ENCODE measurements around the gene ABCE1. TPM values are rescaled to one million over a fixed set of nuclear protein-coding genes. Genes with fewer than 3 reads are reported as not detected.
A peak's percentile ranks its signal among the peaks of the same experiment; 100 is the strongest.

Gene ABCE1
- total RNA-seq (2022): 96.7 and 100 TPM in 2 replicates
- Bru-seq, nascent RNA: percentile 95 among the genes with signal in this experiment
- percentile 96 among the genes with signal in this experiment for BruChase-seq, experiment 1, labeled RNA remaining after a 2-hour chase
- percentile 98 among the genes with signal in this experiment for BruChase-seq, experiment 2, labeled RNA remaining after a 6-hour chase
- long read RNA-seq, transcript ABCE1-201 (18 exons, 3,921 nt): major isoform, 125 of 149 reads
- long read RNA-seq, partial matches to known transcripts: 6 of 149 reads
- long read RNA-seq, other reads (novel, unspliced or antisense): 18 of 149 reads

- intact Hi-C loops (cut with micrococcal nuclease; ENCODE audit: unreplicated experiment): loop anchor here (1.0 to 5.0 kb wide), 3 partner anchors 519 to 924 kb away; partner anchors contain the start of gene MMAA
- no peak for TF ChIP-seq CTCF (IDR thresholded peaks at IDR 0.05; ENCODE audit: insufficient read depth in 1 of 2, low read depth in 1 of 2, low read length in 1 of 2, severe bottlenecking in 1 of 2, unreplicated experiment in 1 of 2)
- ChIA-PET CTCF (interaction anchor here (0.6 kb wide), 2 partner anchors 56 to 292 kb away, joined by 3 to 4 read pairs; no protein-coding TSS in a partner anchor), POLR2A (interaction anchor here (0.6 to 1.5 kb wide), 6 partner anchors 11 to 929 kb away, joined by 3 to 5 read pairs (median 4); no protein-coding TSS in a partner anchor)
- Mint-ChIP-seq H3K9me3 (ENCODE audit: unreplicated experiment) (peaks cover 23% of the 10 kb centered on the region), H3K36me3 (ENCODE audit: insufficient read depth, unreplicated experiment) (peaks cover 35% of the 10 kb centered on the region), H3K4me3 (ENCODE audit: unreplicated experiment) (peak within 1 kb of the TSS; percentile 93), H3K4me1 (ENCODE audit: low read depth, unreplicated experiment) (no peaks in the 10 kb centered on the region), H3K27ac (ENCODE audit: unreplicated experiment) (peak within 1 kb of the TSS; percentile 98), H3K27me3 (ENCODE audit: insufficient read depth, unreplicated experiment) (no peaks in the 10 kb centered on the region)
- no peaks in the 10 kb centered on the region for H3K9me3 ChIP-seq
- BruUV-seq (replicated peaks): no TSS peak
- DNase-seq: peak; percentile 94 to 95
- H3K27me3 ChIP-seq (replicated peaks; ENCODE audit: control insufficient read depth, insufficient read depth, low read length): no peaks in the 10 kb centered on the region
- H3K4me1 ChIP-seq: no peaks in the 10 kb centered on the region
- H3K4me3 ChIP-seq (ENCODE audit: low read depth, low read length): peak within 1 kb of the TSS; percentile 87
- H3K36me3 ChIP-seq (ENCODE audit: control insufficient read depth, insufficient read depth, low read length): no peaks in the 10 kb centered on the region; the same call in 1 of the 2 replicates
Measured at GRCh38 chr4:145097821-145098674, at the start of gene ABCE1, which contains the start of gene ANAPC10. Gene ABCE1, plus strand, starts transcription at chr4:145098311. Its CDS starts 6,102 bp downstream, at chr4:145104413. Gene ANAPC10, minus strand, starts transcription at chr4:145098196. Its CDS starts 2,097 bp downstream, at chr4:145096099.

DNA sequence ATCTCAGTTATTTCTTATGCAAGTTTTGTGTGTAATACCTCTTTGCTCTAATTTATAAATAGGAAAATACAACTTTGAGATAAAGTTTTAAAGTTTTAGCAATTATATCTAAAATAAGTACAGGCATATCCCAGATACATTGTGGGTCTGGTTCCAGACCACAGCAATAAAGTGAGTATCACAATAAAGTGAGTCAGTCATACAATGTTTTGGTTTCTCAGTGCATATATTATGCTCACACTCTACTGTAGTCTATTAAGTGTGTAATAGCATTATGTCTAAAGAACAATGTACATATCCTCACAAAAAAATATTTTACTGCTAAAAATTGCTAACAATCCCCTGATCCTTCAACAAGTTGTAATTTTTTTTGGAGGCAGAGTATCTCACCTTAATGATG, 49.3 kb upstream of the ABCE1 start:
- intact Hi-C loops (cut with micrococcal nuclease; ENCODE audit: unreplicated experiment): no loop called here
- CTCF ChIA-PET: no interaction called here
- Mint-ChIP-seq H3K4me1 (ENCODE audit: low read depth, unreplicated experiment) (no peaks in the 10 kb centered on the region), H3K27me3 (ENCODE audit: insufficient read depth, unreplicated experiment) (no peaks in the 10 kb centered on the region), H3K4me3 (ENCODE audit: unreplicated experiment) (no peak overlapping the region), H3K36me3 (ENCODE audit: insufficient read depth, unreplicated experiment) (peaks cover 9% of the 10 kb centered on the region), H3K9me3 (ENCODE audit: unreplicated experiment) (no peaks in the 10 kb centered on the region), H3K27ac (ENCODE audit: unreplicated experiment) (no peak overlapping the region)
- BruUV-seq (replicated peaks): no TSS peak
- Histone ChIP-seq H3K9me3 (no peaks in the 10 kb centered on the region), H3K27me3 (replicated peaks; ENCODE audit: control insufficient read depth, insufficient read depth, low read length) (no peaks in the 10 kb centered on the region), H3K4me3 (ENCODE audit: low read depth, low read length) (no peak overlapping the region), H3K4me1 (no peaks in the 10 kb centered on the region), H3K36me3 (ENCODE audit: control insufficient read depth, insufficient read depth, low read length) (no peaks in the 10 kb centered on the region)
- no peak for DNase-seq
- POLR2A ChIA-PET: no interaction called here
- TF ChIP-seq CTCF (IDR thresholded peaks at IDR 0.05; ENCODE audit: insufficient read depth in 1 of 2, low read depth in 1 of 2, low read length in 1 of 2, severe bottlenecking in 1 of 2, unreplicated experiment in 1 of 2): no peak

GRCh38 chr4:145049241-145049640, 48.9 kb upstream of the ABCE1 start:
- Histone ChIP-seq H3K9me3 (no peaks in the 10 kb centered on the region), H3K4me1 (no peaks in the 10 kb centered on the region), H3K4me3 (ENCODE audit: low read depth, low read length) (no peak overlapping the region), H3K36me3 (ENCODE audit: control insufficient read depth, insufficient read depth, low read length) (no peaks in the 10 kb centered on the region), H3K27me3 (replicated peaks; ENCODE audit: control insufficient read depth, insufficient read depth, low read length) (no peaks in the 10 kb centered on the region)
- H3K4me1 Mint-ChIP-seq (ENCODE audit: low read depth, unreplicated experiment): no peaks in the 10 kb centered on the region
- intact Hi-C loops (cut with micrococcal nuclease; ENCODE audit: unreplicated experiment): no loop called here
- no peak overlapping the region for H3K27ac Mint-ChIP-seq (ENCODE audit: unreplicated experiment)
- BruUV-seq (replicated peaks): no TSS peak
- peaks cover 9% of the 10 kb centered on the region for H3K36me3 Mint-ChIP-seq (ENCODE audit: insufficient read depth, unreplicated experiment)
- ChIA-PET POLR2A (no interaction called here), CTCF (no interaction called here)
- no peak overlapping the region for H3K4me3 Mint-ChIP-seq (ENCODE audit: unreplicated experiment)
- H3K9me3 Mint-ChIP-seq (ENCODE audit: unreplicated experiment): no peaks in the 10 kb centered on the region
- no peaks in the 10 kb centered on the region for H3K27me3 Mint-ChIP-seq (ENCODE audit: insufficient read depth, unreplicated experiment)
- TF ChIP-seq CTCF (IDR thresholded peaks at IDR 0.05; ENCODE audit: insufficient read depth in 1 of 2, low read depth in 1 of 2, low read length in 1 of 2, severe bottlenecking in 1 of 2, unreplicated experiment in 1 of 2): no peak
- DNase-seq: no peak

All from Caco-2 (cell line).